OCI-LY1 (cell line): ENCODE measurements around the gene PKNOX2.

ENCODE experiments used
- H2AFZ ChIP-seq: fragments of 200-600 bp; sonication (generic), shearing (Covaris generic); 2 replicates; pipeline ENCODE4 v1.6.0; 2014; ENCODE audit warnings: antibody characterized with exemption, mild to moderate bottlenecking, low read length
- H3F3A ChIP-seq: fragments of 200-600 bp; sonication (generic), shearing (Covaris generic); 2 replicates; pipeline ENCODE4 v1.6.0; 2014; ENCODE audit warnings: mild to moderate bottlenecking, antibody characterized with exemption, low read length, moderate library complexity; ENCODE audit not compliant: insufficient read depth
- H3K27ac ChIP-seq: fragments of 200-600 bp; sonication (generic); 2 replicates; pipeline ENCODE4 v1.5.1; 2014; ENCODE audit warnings: low read length, mixed run types, mild to moderate bottlenecking, low read depth; ENCODE audit not compliant: poor library complexity, severe bottlenecking
- H3K27me3 ChIP-seq: fragments of 200-600 bp; sonication (generic); 2 replicates; pipeline ENCODE4 v1.6.0; 2014; ENCODE audit warnings: antibody characterized with exemption, mild to moderate bottlenecking, low read length, moderate library complexity; ENCODE audit not compliant: insufficient read depth
- H3K36me3 ChIP-seq: fragments of 200-600 bp; sonication (generic); 2 replicates; pipeline ENCODE4 v1.6.1; 2014; ENCODE audit warnings: mild to moderate bottlenecking, antibody characterized with exemption, low read length, moderate library complexity, mixed read lengths; ENCODE audit not compliant: insufficient read depth
- H3K4me1 ChIP-seq: fragments of 200-600 bp; sonication (generic); 2 replicates; pipeline ENCODE4 v1.5.1; 2014; ENCODE audit warnings: mild to moderate bottlenecking, low read length, moderate library complexity; ENCODE audit not compliant: insufficient read depth, severe bottlenecking
- H3K4me2 ChIP-seq: fragments of 200-600 bp; sonication (generic), shearing (Covaris generic); 2 replicates; pipeline ENCODE4 v1.6.1; 2014; ENCODE audit warnings: low read length
- H3K4me3 ChIP-seq: fragments of 200-600 bp; sonication (generic); 2 replicates; pipeline ENCODE4 v1.5.1; 2014; ENCODE audit warnings: low read length, low read depth, mild to moderate bottlenecking, mixed read lengths; ENCODE audit not compliant: poor library complexity, severe bottlenecking
- H3K79me2 ChIP-seq: fragments of 200-600 bp; shearing (Covaris generic); 2 replicates; pipeline ENCODE4 v1.6.1; 2016; ENCODE audit warnings: mixed run types, low read length, mixed read lengths; ENCODE audit not compliant: insufficient read depth
- H3K9ac ChIP-seq: fragments of 200-600 bp; sonication (generic), shearing (Covaris generic); 2 replicates; pipeline ENCODE4 v1.6.1; 2014; ENCODE audit warnings: mild to moderate bottlenecking, low read length, mixed read lengths
- H3K9me2 ChIP-seq: fragments of 200-600 bp; sonication (generic), shearing (Covaris generic); 2 replicates; pipeline ENCODE4 v1.6.1; 2014; ENCODE audit warnings: low read depth, mild to moderate bottlenecking, low read length, mixed read lengths
- H3K9me3 ChIP-seq: fragments of 200-600 bp; shearing (Covaris generic); 2 replicates; pipeline ENCODE4 v1.6.1; 2014; ENCODE audit warnings: low read length, mixed read lengths
- H4K20me1 ChIP-seq: fragments of 200-600 bp; sonication (generic), shearing (Covaris generic); 2 replicates; pipeline ENCODE4 v1.6.0; 2016; ENCODE audit warnings: mild to moderate bottlenecking, low read length; ENCODE audit not compliant: insufficient read depth
- EZH2 ChIP-seq: fragments of 200-600 bp; sonication (generic), shearing (Covaris generic); IDR thresholded peaks from 2 replicates; pipeline ENCODE4 v1.8.0; 2017; ENCODE audit warnings: borderline replicate concordance, mixed run types, mild to moderate bottlenecking, antibody characterized with exemption, low read length, moderate library complexity, mixed read lengths
- TF ChIP-seq, protein P1 (sequence below): fragments of 200-600 bp; sonication (generic), shearing (Covaris generic); IDR thresholded peaks from 2 replicates; pipeline ENCODE4 v1.5.1; 2017; ENCODE audit warnings: mild to moderate bottlenecking, antibody characterized with exemption, low read length, moderate library complexity, mixed read lengths

The PKNOX2 gene

DNA sequence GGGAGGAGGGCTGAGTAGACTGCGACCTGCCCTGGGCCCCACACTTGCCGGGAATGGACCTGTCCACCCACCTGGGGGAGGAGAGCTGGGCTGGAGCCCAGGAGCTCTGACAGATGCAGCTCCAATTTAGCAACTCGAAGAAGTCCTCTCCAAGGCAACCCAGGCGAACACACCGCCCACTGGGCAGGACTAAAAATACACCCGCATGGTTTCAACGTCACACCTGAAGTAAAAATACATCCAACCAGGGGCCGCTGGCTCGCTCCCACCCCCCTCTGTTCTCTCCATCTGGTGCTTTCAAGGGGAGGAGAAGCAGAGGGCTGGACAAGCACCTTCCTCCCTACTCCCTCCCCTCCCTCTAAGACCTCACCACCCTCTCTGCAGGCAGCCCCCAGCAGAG, 211.6 kb downstream of the PKNOX2 start:
- no peaks in the 10 kb centered on the region for H3F3A ChIP-seq
- H3K36me3 ChIP-seq: no peaks in the 10 kb centered on the region
- no peaks in the 10 kb centered on the region for H4K20me1 ChIP-seq
- H3K9me3 ChIP-seq: no peaks in the 10 kb centered on the region
- H3K4me2 ChIP-seq: no peak overlapping the region
- no peaks in the 10 kb centered on the region for H3K9me2 ChIP-seq
- H3K4me1 ChIP-seq: no peaks in the 10 kb centered on the region
- H3K9ac ChIP-seq: no peak overlapping the region
- H3K4me3 ChIP-seq: no peak overlapping the region
- H3K27ac ChIP-seq: no peak overlapping the region
- TF ChIP-seq, protein P1, sequence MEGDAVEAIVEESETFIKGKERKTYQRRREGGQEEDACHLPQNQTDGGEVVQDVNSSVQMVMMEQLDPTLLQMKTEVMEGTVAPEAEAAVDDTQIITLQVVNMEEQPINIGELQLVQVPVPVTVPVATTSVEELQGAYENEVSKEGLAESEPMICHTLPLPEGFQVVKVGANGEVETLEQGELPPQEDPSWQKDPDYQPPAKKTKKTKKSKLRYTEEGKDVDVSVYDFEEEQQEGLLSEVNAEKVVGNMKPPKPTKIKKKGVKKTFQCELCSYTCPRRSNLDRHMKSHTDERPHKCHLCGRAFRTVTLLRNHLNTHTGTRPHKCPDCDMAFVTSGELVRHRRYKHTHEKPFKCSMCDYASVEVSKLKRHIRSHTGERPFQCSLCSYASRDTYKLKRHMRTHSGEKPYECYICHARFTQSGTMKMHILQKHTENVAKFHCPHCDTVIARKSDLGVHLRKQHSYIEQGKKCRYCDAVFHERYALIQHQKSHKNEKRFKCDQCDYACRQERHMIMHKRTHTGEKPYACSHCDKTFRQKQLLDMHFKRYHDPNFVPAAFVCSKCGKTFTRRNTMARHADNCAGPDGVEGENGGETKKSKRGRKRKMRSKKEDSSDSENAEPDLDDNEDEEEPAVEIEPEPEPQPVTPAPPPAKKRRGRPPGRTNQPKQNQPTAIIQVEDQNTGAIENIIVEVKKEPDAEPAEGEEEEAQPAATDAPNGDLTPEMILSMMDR: no peak
- TF ChIP-seq EZH2: no peak
- H3K79me2 ChIP-seq: no peaks in the 10 kb centered on the region
- H2AFZ ChIP-seq: no peak overlapping the region
- no peaks in the 10 kb centered on the region for H3K27me3 ChIP-seq

DNA sequence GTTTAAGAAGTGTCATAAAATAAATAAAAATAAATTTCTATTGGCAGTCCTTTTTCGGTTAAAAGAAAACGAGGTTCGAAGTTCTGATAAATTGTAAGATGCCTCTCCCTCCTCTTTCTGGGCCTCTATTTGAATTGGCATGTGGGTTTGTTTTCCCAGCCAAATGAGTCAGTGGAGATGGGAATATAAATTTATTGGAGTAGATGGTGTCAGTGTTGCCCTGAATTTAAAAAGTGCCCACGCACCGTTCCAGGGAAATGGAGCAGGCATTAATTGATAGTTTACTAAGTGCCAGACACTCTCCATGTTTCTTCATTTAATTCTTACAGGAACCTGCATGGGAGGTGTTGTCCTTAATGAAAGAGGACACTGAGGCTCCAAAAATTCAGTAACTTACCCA, 212.3 kb downstream of the PKNOX2 start:
- no peaks in the 10 kb centered on the region for H3K4me1 ChIP-seq
- H3K27ac ChIP-seq: no peak overlapping the region
- no peaks in the 10 kb centered on the region for H4K20me1 ChIP-seq
- no peaks in the 10 kb centered on the region for H3F3A ChIP-seq
- no peaks in the 10 kb centered on the region for H3K36me3 ChIP-seq
- no peak overlapping the region for H2AFZ ChIP-seq
- no peak for TF ChIP-seq EZH2
- TF ChIP-seq, protein P1: no peak
- no peak overlapping the region for H3K9ac ChIP-seq
- H3K79me2 ChIP-seq: no peaks in the 10 kb centered on the region
- no peaks in the 10 kb centered on the region for H3K9me3 ChIP-seq
- no peaks in the 10 kb centered on the region for H3K27me3 ChIP-seq
- H3K4me2 ChIP-seq: no peak overlapping the region
- H3K4me3 ChIP-seq: no peak overlapping the region
- no peaks in the 10 kb centered on the region for H3K9me2 ChIP-seq

GRCh38 chr11:125378083-125378482, 213.5 kb downstream of the PKNOX2 start:
- Histone ChIP-seq H3K4me3 (no peak overlapping the region), H4K20me1 (no peaks in the 10 kb centered on the region), H3K79me2 (no peaks in the 10 kb centered on the region), H3K9me3 (no peaks in the 10 kb centered on the region), H3F3A (no peaks in the 10 kb centered on the region), H3K27ac (no peak overlapping the region), H3K9me2 (no peaks in the 10 kb centered on the region), H3K9ac (no peak overlapping the region), H3K27me3 (no peaks in the 10 kb centered on the region), H3K4me1 (no peaks in the 10 kb centered on the region), H2AFZ (no peak overlapping the region), H3K36me3 (no peaks in the 10 kb centered on the region), H3K4me2 (no peak overlapping the region)
- TF ChIP-seq, protein P1: no peak
- no peak for TF ChIP-seq EZH2
